H1 (cell line): Measurements from ENCODE around the gene SHH. TPM values are rescaled to one million over a fixed set of nuclear protein-coding genes. Genes with fewer than 3 reads are reported as not detected.

ENCODE experiments used
- BRCA1 ChIP-seq: IDR thresholded peaks from 2 replicates; pipeline ENCODE4 v1.6.1; 2012; ENCODE audit warnings: low read depth, low read length, improper control_type of control experiment
- CREB1 ChIP-seq: IDR thresholded peaks from 2 replicates; pipeline ENCODE4 v1.6.1; 2012; ENCODE audit warnings: inconsistent platforms
- NRF1 ChIP-seq: IDR thresholded peaks from 2 replicates; pipeline ENCODE4 v1.6.1; 2011; ENCODE audit warnings: mild to moderate bottlenecking, low read depth, low read length, improper control_type of control experiment
- RAD21 ChIP-seq, 2 experiments: IDR thresholded peaks in 1 of 2; conservative IDR thresholded peaks in 1 of 2; 2 replicates each; pipeline ENCODE4 v1.6.1; 2011; ENCODE audit warnings: low read depth in 2 of 2, low read length in 2 of 2, improper control_type of control experiment in 1 of 2, inconsistent platforms in 1 of 2, mild to moderate bottlenecking in 1 of 2, moderate library complexity in 1 of 2
- SAP30 ChIP-seq: fragments of 300-600 bp; sonication (generic); IDR thresholded peaks from 2 replicates; pipeline ENCODE4 v1.7.1; 2012; ENCODE audit warnings: low read length, moderate library complexity, mild to moderate bottlenecking, inconsistent platforms; ENCODE audit not compliant: insufficient read depth, insufficient replicate concordance
- polyA plus RNA-seq, 7 experiments: library from polyadenylated mRNA; depleted of rRNA in 3 of 7; stranded (reverse) in 5 of 7; unstranded in 2 of 7; fragments of >200 nt in 5 of 7; fragments of 200-250 nt in 2 of 7; gene quantifications; 1 replicate in 5 of 7; 2 replicates in 1 of 7; 4 replicates in 1 of 7; pipeline versions ENCODE4 v1.2.1 to v1.2.3, GENCODE V29; 2011 to 2013; ENCODE audit warnings: missing spikeins in 2 of 7, mixed read lengths in 2 of 7
- total RNA-seq: library from RNA; stranded (reverse); fragmentation: NEBNext Ultra II Directional; extraction: Animal tissue kit (Norgen Biotek cat#: 25700); gene quantifications from 2 replicates; pipeline ENCODE4 v1.2.1, GENCODE V29; 2021

Gene SHH
- total and polyA plus RNA-seq, 2 of the 8 experiments (the other 6 are each of a cell fraction or from before 2014, with no cell fraction given): not detected

GRCh38 chr7:155750255-155751125 is 61.8 kb downstream of the SHH start (continued):
- no peak for TF ChIP-seq RAD21 (IDR thresholded peaks at IDR 0.05 in 1 of 2, conservative IDR thresholded peaks at IDR 0.05 in 1 of 2; ENCODE audit: low read depth in 2 of 2, low read length in 2 of 2)
- TF ChIP-seq SAP30: no peak
- TF ChIP-seq NRF1: no peak
- no peak for TF ChIP-seq BRCA1
- TF ChIP-seq CREB1: no peak
- TF ChIP-seq, all 59 proteins: peak for 0

Other genes starting within 250 kb of the SHH start
- gene RBM33, start 167.8 kb downstream of the SHH start, total RNA-seq: 56.5 and 64.6 TPM in 2 replicates
- gene RBM33, start 167.8 kb downstream of the SHH start, polyA plus RNA-seq (2011; rRNA removed): 16.5 and 32.5 TPM in 2 replicates